Suprapubic skin (tissue), 4 donors: ENCODE measurements around the gene LARGE1. TPM values are rescaled to one million over a fixed set of nuclear protein-coding genes. Genes with fewer than 3 reads are reported as not detected.

Source experiments
- DNase-seq, 2 donors: peaks; one replicate each; pipeline ENCODE4 v3.0.0-alpha.2; 2019; ENCODE audit warnings: low spot score in 2 of 2
- H3K27ac ChIP-seq: fragments of 200-600 bp; sonication (generic); one replicate; pipeline ENCODE4 v1.5.1; 2019
- H3K27me3 ChIP-seq: fragments of 200-600 bp; sonication (generic); one replicate; pipeline ENCODE4 v1.5.1; 2019
- H3K36me3 ChIP-seq: fragments of 200-600 bp; sonication (generic); one replicate; pipeline ENCODE4 v1.5.1; 2019
- H3K4me1 ChIP-seq: fragments of 200-600 bp; sonication (generic); one replicate; pipeline ENCODE4 v1.5.1; 2019
- H3K4me3 ChIP-seq: fragments of 200-600 bp; sonication (generic); one replicate; pipeline ENCODE4 v1.5.1; 2019; ENCODE audit warnings: mild to moderate bottlenecking
- H3K9me3 ChIP-seq: fragments of 200-600 bp; sonication (generic); one replicate; pipeline ENCODE4 v1.5.1; 2019
- CTCF ChIP-seq, 2 donors: fragments of 200-600 bp in 1 of 2; fragments of 450-650 bp in 1 of 2; sonication (generic) in 1 of 2; IDR thresholded peaks; one replicate each; pipeline ENCODE4 v1.5.1; 2016 to 2019; ENCODE audit warnings: antibody characterized with exemption in 2 of 2, mild to moderate bottlenecking in 1 of 2, moderate library complexity in 1 of 2
- EP300 ChIP-seq: sonication (generic); formaldehyde crosslinking; IDR thresholded peaks from one replicate; pipeline ENCODE4 v1.6.1; 2017; ENCODE audit warnings: antibody characterized with exemption
- POLR2A ChIP-seq, 2 donors: fragments of 450-650 bp; IDR thresholded peaks; one replicate each; pipeline ENCODE4 v1.6.1; 2017; ENCODE audit warnings: antibody characterized with exemption in 2 of 2, mild to moderate bottlenecking in 2 of 2, moderate library complexity in 2 of 2
- POLR2AphosphoS5 ChIP-seq, 3 donors: sonication (generic); formaldehyde crosslinking; IDR thresholded peaks; one replicate each; pipeline ENCODE4 v1.6.1; 2017; ENCODE audit warnings: antibody characterized with exemption in 3 of 3
- WGBS: methylation state at CpG from one replicate; pipeline ENCODE4 v1.1.5; 2018; 5-methylcytosine and 5-hydroxymethylcytosine counted together
- total RNA-seq, 4 donors: library from RNA; depleted of rRNA; stranded (reverse); fragments of >200 nt; gene quantifications; one replicate each; pipeline ENCODE4 v1.1.0, GENCODE V29; 2016

Gene LARGE1
- total RNA-seq, 4 donors from 2014 or later: 12.1 to 41.6 (median 21.1) TPM

DNA sequence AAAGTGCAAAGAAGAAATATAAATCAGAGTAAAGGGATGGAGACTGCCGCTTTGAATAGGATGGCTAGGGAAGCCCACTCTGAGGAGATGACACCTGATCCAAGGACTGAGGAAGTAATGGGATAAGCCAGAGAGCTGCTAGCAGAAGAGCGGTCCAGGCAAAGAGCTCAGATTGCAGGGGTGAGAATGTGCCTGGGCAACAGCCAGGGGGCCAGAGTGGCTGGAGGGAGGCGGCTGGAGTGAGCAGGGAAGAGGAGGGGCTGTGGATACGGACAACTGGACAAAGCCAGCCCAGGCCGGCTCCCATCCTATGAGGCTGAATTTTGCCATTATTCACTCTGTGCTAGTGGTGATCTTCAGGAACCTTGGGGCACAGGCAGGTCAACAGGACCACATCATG is 501.8 kb downstream of the LARGE1 start:
- no peaks in the 10 kb centered on the region for H3K36me3 ChIP-seq
- H3K4me1 ChIP-seq: no peaks in the 10 kb centered on the region
- 90% methylated on average over 5 of the region's 5 CpGs for WGBS
- TF ChIP-seq POLR2A (IDR thresholded peaks at IDR 0.05) (no peak), CTCF (IDR thresholded peaks at IDR 0.05) (no peak), EP300 (no peak), POLR2AphosphoS5 (IDR thresholded peaks at IDR 0.05) (no peak)
- no peak overlapping the region for H3K27ac ChIP-seq
- no peaks in the 10 kb centered on the region for H3K9me3 ChIP-seq
- no peak overlapping the region for H3K4me3 ChIP-seq
- DNase-seq: no peak
- H3K27me3 ChIP-seq: no peaks in the 10 kb centered on the region

GRCh38 chr22:33415401-33415800 is 504.9 kb downstream of the LARGE1 start:
- Histone ChIP-seq H3K4me3 (no peak overlapping the region), H3K27ac (no peak overlapping the region), H3K27me3 (no peaks in the 10 kb centered on the region), H3K4me1 (no peaks in the 10 kb centered on the region), H3K9me3 (no peaks in the 10 kb centered on the region), H3K36me3 (no peaks in the 10 kb centered on the region)
- TF ChIP-seq POLR2AphosphoS5 (IDR thresholded peaks at IDR 0.05): no peak
- no peak for TF ChIP-seq EP300
- TF ChIP-seq POLR2A (IDR thresholded peaks at IDR 0.05): no peak
- no peak for TF ChIP-seq CTCF (IDR thresholded peaks at IDR 0.05)
- DNase-seq: no peak
- 80% methylated on average over 3 of the region's 3 CpGs for WGBS

- TF ChIP-seq POLR2A (IDR thresholded peaks at IDR 0.05): no peak
- TF ChIP-seq CTCF (IDR thresholded peaks at IDR 0.05): no peak
- no peak for TF ChIP-seq POLR2AphosphoS5 (IDR thresholded peaks at IDR 0.05)
- no peak for TF ChIP-seq EP300
- Histone ChIP-seq H3K27me3 (no peaks in the 10 kb centered on the region), H3K4me3 (no peak overlapping the region), H3K4me1 (no peaks in the 10 kb centered on the region), H3K27ac (no peak overlapping the region), H3K9me3 (no peaks in the 10 kb centered on the region), H3K36me3 (no peaks in the 10 kb centered on the region)
- DNase-seq: no peak
- WGBS: 94% methylated on average over 2 of the region's 2 CpGs
These were observed 511.2 kb downstream of the LARGE1 start for GRCh38 chr22:33409079-33409478.

DNA sequence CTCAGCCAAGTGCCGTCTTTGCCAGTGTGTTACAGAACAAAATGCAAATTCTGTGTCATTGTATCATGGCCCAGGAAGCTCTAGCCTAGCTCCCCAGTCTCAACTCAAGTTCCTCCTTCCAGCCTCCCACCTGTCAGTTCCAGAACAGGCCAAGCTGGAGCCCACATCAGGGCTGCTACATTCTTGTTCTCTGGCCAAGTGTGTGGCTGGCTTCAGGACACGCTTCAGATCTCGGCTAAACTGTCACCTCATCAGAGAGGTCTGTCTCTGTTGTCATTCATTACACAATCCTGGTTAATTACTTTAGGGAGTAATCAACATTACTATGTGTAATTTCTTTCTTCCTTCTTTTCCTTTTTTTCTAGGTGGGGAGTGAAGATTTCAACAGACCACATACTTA is 515.1 kb downstream of the LARGE1 start:
- Histone ChIP-seq H3K9me3 (no peaks in the 10 kb centered on the region), H3K27me3 (no peaks in the 10 kb centered on the region), H3K36me3 (no peaks in the 10 kb centered on the region), H3K4me1 (no peaks in the 10 kb centered on the region), H3K4me3 (no peak overlapping the region), H3K27ac (no peak overlapping the region)
- 70% methylated on average over 3 of the region's 3 CpGs for WGBS
- DNase-seq: no peak
- TF ChIP-seq EP300 (no peak), POLR2A (IDR thresholded peaks at IDR 0.05) (no peak), POLR2AphosphoS5 (IDR thresholded peaks at IDR 0.05) (no peak), CTCF (IDR thresholded peaks at IDR 0.05) (no peak)

DNA sequence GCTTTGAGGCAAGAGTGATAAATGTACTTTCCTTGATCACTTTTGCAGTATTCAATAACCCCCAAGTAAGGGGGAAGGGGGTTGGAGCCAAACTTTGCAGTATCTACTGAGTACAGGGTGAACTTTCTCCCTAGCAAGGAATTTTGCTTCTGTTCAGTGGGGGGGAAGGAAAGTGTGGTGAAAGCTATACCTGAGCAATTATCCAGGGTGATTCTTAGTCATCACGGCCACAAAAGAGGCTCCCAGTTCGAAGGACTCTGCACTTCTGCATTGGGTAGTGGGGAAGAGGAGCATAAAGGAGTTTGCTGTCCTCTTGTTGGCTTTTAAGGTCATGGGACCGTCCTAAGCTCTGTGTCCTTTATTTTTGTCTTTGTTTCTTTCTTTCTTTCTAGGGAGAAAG is 515.6 kb downstream of the LARGE1 start:
- H3K36me3 ChIP-seq: no peaks in the 10 kb centered on the region
- WGBS: 86% methylated on average over 3 of the region's 3 CpGs
- no peaks in the 10 kb centered on the region for H3K4me1 ChIP-seq
- H3K27ac ChIP-seq: no peak overlapping the region
- H3K27me3 ChIP-seq: no peaks in the 10 kb centered on the region
- no peaks in the 10 kb centered on the region for H3K9me3 ChIP-seq
- no peak for DNase-seq
- TF ChIP-seq EP300: no peak
- TF ChIP-seq CTCF (IDR thresholded peaks at IDR 0.05): no peak
- no peak for TF ChIP-seq POLR2A (IDR thresholded peaks at IDR 0.05)
- no peak overlapping the region for H3K4me3 ChIP-seq
